Gastroesophageal sphincter (tissue), 4 donors: ENCODE results near the gene FAT1. TPM values are rescaled to one million over a fixed set of nuclear protein-coding genes. Genes with fewer than 3 reads are reported as not detected.

Experiments used
- ATAC-seq: fragments of 150-250 bp; one replicate; pipeline ENCODE4 v1.9.1; 2016; ENCODE audit warnings: mild to moderate bottlenecking, moderate library complexity
- H3K27ac ChIP-seq, 4 donors: fragments of 200-600 bp; sonication (generic) in 3 of 4; 1 replicate in 3 of 4; 2 replicates in 1 of 4; pipeline ENCODE4 v1.5.1; 2016 to 2019
- H3K27me3 ChIP-seq: fragments of 200-600 bp; sonication (generic); one replicate; pipeline ENCODE4 v1.5.1; 2019
- H3K36me3 ChIP-seq, 2 donors: fragments of 200-600 bp; sonication (generic); one replicate each; pipeline ENCODE4 v1.5.1; 2019; ENCODE audit warnings: control low read depth in 1 of 2
- H3K4me1 ChIP-seq, 3 donors: fragments of 200-600 bp; sonication (generic); 1 replicate in 2 of 3; 2 replicates in 1 of 3; pipeline ENCODE4 v1.5.1; 2016 to 2019; ENCODE audit warnings: control low read depth in 2 of 3
- H3K4me3 ChIP-seq, 2 donors: fragments of 200-600 bp; sonication (generic); one replicate each; pipeline ENCODE4 v1.5.1; 2019; ENCODE audit warnings: mild to moderate bottlenecking in 1 of 2, moderate library complexity in 1 of 2
- H3K9me3 ChIP-seq, 3 donors: fragments of 200-600 bp; sonication (generic); one replicate each; pipeline ENCODE4 v1.5.1; 2017 to 2019; ENCODE audit warnings: control low read depth in 2 of 3
- CTCF ChIP-seq, 4 experiments: fragments of 200-600 bp in 2 of 4; fragments of 450-650 bp in 2 of 4; sonication (generic) in 1 of 4; IDR thresholded peaks; one replicate each; pipeline ENCODE4 v1.5.1; 2017 to 2019; ENCODE audit warnings: antibody characterized with exemption in 4 of 4, mild to moderate bottlenecking in 2 of 4, moderate library complexity in 2 of 4
- EP300 ChIP-seq: sonication (generic); formaldehyde crosslinking; IDR thresholded peaks from one replicate; pipeline ENCODE4 v1.6.1; 2017; ENCODE audit warnings: antibody characterized with exemption, mild to moderate bottlenecking
- POLR2A ChIP-seq, 2 donors: fragments of 450-650 bp; IDR thresholded peaks; one replicate each; pipeline ENCODE4 v1.6.1; 2017; ENCODE audit warnings: antibody characterized with exemption in 2 of 2, mild to moderate bottlenecking in 2 of 2, moderate library complexity in 1 of 2
- POLR2AphosphoS5 ChIP-seq: sonication (generic); formaldehyde crosslinking; IDR thresholded peaks from one replicate; pipeline ENCODE4 v1.6.1; 2017; ENCODE audit warnings: antibody characterized with exemption
- WGBS, 2 donors: methylation state at CpG; one replicate each; pipeline ENCODE4 v1.1.5; 2018; ENCODE audit warnings: low coverage in 1 of 2; 5-methylcytosine and 5-hydroxymethylcytosine counted together
- total RNA-seq, 4 donors: library from RNA; depleted of rRNA; stranded (reverse); fragments of >200 nt; gene quantifications; one replicate each; pipeline ENCODE4 v1.1.0, GENCODE V29; 2016

FAT1 gene
- total RNA-seq, 4 donors from 2014 or later, result 84.4 to 279 (median 154) TPM

DNA sequence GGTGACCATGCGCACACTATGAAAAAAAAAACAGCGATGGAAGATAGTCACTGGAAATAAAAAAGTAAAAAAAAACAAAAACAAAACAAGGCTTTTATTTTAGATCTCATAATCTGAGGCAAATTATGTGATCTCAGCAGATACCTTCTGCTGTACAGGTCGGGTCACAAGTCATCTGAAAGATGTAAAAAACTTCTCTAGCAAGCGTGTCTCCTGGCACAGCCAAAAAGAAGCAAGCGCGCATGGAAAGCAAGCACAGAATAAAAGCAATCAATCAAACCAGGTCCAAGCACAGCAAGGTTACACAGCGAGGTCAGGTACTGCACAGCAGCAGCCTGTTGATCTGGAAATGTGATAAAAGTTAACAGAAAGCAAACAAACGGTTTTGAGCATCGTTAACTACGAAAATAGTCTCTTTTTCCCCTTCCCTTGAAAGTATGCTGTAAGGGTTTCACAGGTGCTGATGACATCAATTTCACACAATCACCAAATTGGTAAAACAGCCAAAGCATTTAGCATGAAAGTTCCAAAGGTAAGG is 89.0 kb downstream of the FAT1 start:
- TF ChIP-seq POLR2A (IDR thresholded peaks at IDR 0.05), result no peak
- no peak for TF ChIP-seq EP300
- no peak for TF ChIP-seq POLR2AphosphoS5
- no peak for TF ChIP-seq CTCF (IDR thresholded peaks at IDR 0.05)
- no peak overlapping the region for H3K4me3 ChIP-seq
- ATAC-seq, result no peak
- no peaks in the 10 kb centered on the region for H3K27me3 ChIP-seq
- H3K36me3 ChIP-seq, result peaks cover 0 to 65% of the 10 kb centered on the region in 2 donors
- WGBS, 2 donors, result 78% methylated on average over 9 to 10 of the region's 10 CpGs
- no peaks in the 10 kb centered on the region for H3K4me1 ChIP-seq
- H3K9me3 ChIP-seq, result no peaks in the 10 kb centered on the region
- H3K27ac ChIP-seq, result no peak overlapping the region

DNA sequence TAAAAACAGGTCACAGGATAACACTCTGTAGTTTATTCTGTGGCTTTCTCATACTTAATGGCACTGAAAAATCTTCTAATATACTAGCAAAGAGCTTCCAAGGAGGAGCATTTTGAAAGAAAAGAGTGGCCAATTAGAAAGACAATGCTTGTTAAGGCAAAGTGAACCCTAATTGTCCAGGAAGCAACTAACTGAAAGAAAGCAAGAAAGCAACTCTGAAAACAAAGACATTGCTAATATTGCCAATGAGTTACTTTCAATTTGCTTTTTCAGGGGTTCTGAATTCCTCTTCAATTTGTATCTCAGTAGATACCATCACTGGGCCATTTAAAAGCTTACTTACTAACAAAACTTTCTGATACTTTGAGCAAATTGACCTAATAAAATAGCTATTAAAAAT is 89.8 kb downstream of the FAT1 start:
- Histone ChIP-seq H3K4me3 (no peak overlapping the region), H3K36me3 (peaks cover 0 to 68% of the 10 kb centered on the region in 2 donors), H3K4me1 (no peaks in the 10 kb centered on the region), H3K9me3 (no peaks in the 10 kb centered on the region), H3K27me3 (no peaks in the 10 kb centered on the region), H3K27ac (no peak overlapping the region)
- no peak for TF ChIP-seq POLR2A (IDR thresholded peaks at IDR 0.05)
- TF ChIP-seq EP300, result no peak
- no peak for TF ChIP-seq POLR2AphosphoS5
- TF ChIP-seq CTCF (IDR thresholded peaks at IDR 0.05), result no peak
- no peak for ATAC-seq

DNA sequence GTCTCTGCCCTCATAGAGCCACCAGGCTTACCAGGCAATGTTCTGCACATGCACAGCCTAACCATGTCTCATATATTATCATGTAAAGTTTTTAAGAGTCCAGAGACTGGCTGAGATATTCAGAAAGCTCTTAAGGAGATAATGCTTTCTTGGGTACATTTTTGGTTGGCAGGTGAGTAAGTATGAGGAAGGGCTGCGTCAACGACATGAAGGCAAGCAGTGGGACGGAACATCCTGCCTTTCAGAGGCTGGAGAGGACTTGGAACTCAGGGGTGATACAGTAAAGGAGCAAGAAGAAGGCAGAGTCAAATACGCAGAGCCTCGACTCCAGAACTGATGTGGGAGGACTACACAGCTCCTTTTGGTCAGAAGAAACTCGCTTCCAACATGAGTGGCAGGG is 93.5 kb downstream of the FAT1 start:
- no peak overlapping the region for H3K27ac ChIP-seq
- peaks cover 0 to 76% of the 10 kb centered on the region in 2 donors for H3K36me3 ChIP-seq
- 83 to 100% methylated on average over 4 to 6 of the region's 6 CpGs for WGBS, 2 donors
- H3K27me3 ChIP-seq, result no peaks in the 10 kb centered on the region
- peaks cover 0 to 1% (median 0%) of the 10 kb centered on the region in 3 donors for H3K4me1 ChIP-seq
- no peak overlapping the region for H3K4me3 ChIP-seq
- no peaks in the 10 kb centered on the region for H3K9me3 ChIP-seq
- no peak for ATAC-seq
- no peak for TF ChIP-seq POLR2A (IDR thresholded peaks at IDR 0.05)

- 86 to 92% methylated on average over 14 to 21 of the region's 21 CpGs for WGBS, 2 donors
- no peaks in the 10 kb centered on the region for H3K27me3 ChIP-seq
- H3K4me3 ChIP-seq, result no peak overlapping the region
- no peak for ATAC-seq
- H3K27ac ChIP-seq, result no peak overlapping the region
- H3K36me3 ChIP-seq, result peaks cover 0 to 64% of the 10 kb centered on the region in 2 donors
- H3K4me1 ChIP-seq, result peaks cover 0 to 8% (median 0%) of the 10 kb centered on the region in 3 donors
- TF ChIP-seq POLR2A (IDR thresholded peaks at IDR 0.05) (no peak), POLR2AphosphoS5 (no peak), CTCF (IDR thresholded peaks at IDR 0.05) (no peak), EP300 (no peak)
- H3K9me3 ChIP-seq, result no peaks in the 10 kb centered on the region
These were observed 95.5 kb downstream of the FAT1 start for GRCh38 chr4:186628058-186628711.

- WGBS, 2 donors, result 74 to 82% methylated on average over 6 to 7 of the region's 10 CpGs
- Histone ChIP-seq H3K4me1 (peaks cover 0 to 8% (median 0%) of the 10 kb centered on the region in 3 donors), H3K27ac (no peak overlapping the region), H3K4me3 (no peak overlapping the region), H3K9me3 (no peaks in the 10 kb centered on the region), H3K36me3 (peaks cover 0 to 65% of the 10 kb centered on the region in 2 donors), H3K27me3 (no peaks in the 10 kb centered on the region)
- no peak for ATAC-seq
- TF ChIP-seq POLR2A (IDR thresholded peaks at IDR 0.05), result no peak
- no peak for TF ChIP-seq CTCF (IDR thresholded peaks at IDR 0.05)
- no peak for TF ChIP-seq POLR2AphosphoS5
- no peak for TF ChIP-seq EP300
These were observed 96.3 kb downstream of the FAT1 start for GRCh38 chr4:186627226-186627865.
